SK-N-SH (cell line): ENCODE results near the gene STARD10. TPM values are rescaled to one million over a fixed set of nuclear protein-coding genes. Genes with fewer than 3 reads are reported as not detected.

Experiments used
- CTCF ChIA-PET: fragments of 300-600, 350-600 bp; formaldehyde crosslinking; extraction: SDS; loops from one replicate; lab custom pipeline; 2021; lab: Yijun Ruan, JAX
- POLR2A ChIA-PET: fragments of 350-600 bp; sonication (Branson Sonifier 250); formaldehyde crosslinking; extraction: SDS; loops from one replicate; lab custom pipeline; 2020; ENCODE audit warnings: antibody characterized with exemption, inconsistent platforms; lab: Yijun Ruan, JAX
- DNase-seq: peaks from one replicate; pipeline ENCODE4 v3.0.0; 2012
- H2AFZ ChIP-seq: fragments of 200-600 bp; sonication (generic); 2 replicates; pipeline ENCODE4 v1.8.1; 2016; ENCODE audit warnings: antibody characterized with exemption, mild to moderate bottlenecking, low read depth
- H3F3A ChIP-seq: fragments of 200-600 bp; sonication (generic); replicated peaks from 2 replicates; pipeline ENCODE3; 2016; ENCODE audit warnings: antibody characterized with exemption, mild to moderate bottlenecking; ENCODE audit not compliant: insufficient read depth
- H3K27ac ChIP-seq, 2 experiments: fragments of 200-500 bp in 1 of 2; fragments of 200-600 bp in 1 of 2; sonication (Bioruptor generic) in 1 of 2; sonication (generic), shearing (Covaris generic) in 1 of 2; 2 replicates each; pipeline versions ENCODE4 v1.5.1 to v1.6.1; 2014 to 2016; ENCODE audit warnings: low read depth in 2 of 2, inconsistent platforms in 1 of 2, low read length in 1 of 2, mild to moderate bottlenecking in 1 of 2, mixed read lengths in 1 of 2
- H3K27me3 ChIP-seq: fragments of 200-600 bp; sonication (generic), shearing (Covaris generic); 2 replicates; pipeline ENCODE4 v1.6.1; 2016; ENCODE audit warnings: mixed run types; ENCODE audit not compliant: insufficient read depth
- H3K36me3 ChIP-seq, 2 experiments: fragments of 200-500 bp in 1 of 2; fragments of 200-600 bp in 1 of 2; sonication (Bioruptor generic) in 1 of 2; sonication (generic) in 1 of 2; replicated peaks in 1 of 2; 2 replicates each; pipeline versions ENCODE3 to v1.5.1; 2014 to 2016; ENCODE audit warnings: low read length in 1 of 2, mild to moderate bottlenecking in 1 of 2; ENCODE audit not compliant: insufficient read depth in 2 of 2, control insufficient read depth in 1 of 2
- H3K4me1 ChIP-seq, 2 experiments: fragments of 200-500 bp in 1 of 2; fragments of 200-600 bp in 1 of 2; sonication (Bioruptor generic) in 1 of 2; sonication (generic), shearing (Covaris generic) in 1 of 2; 2 replicates each; pipeline versions ENCODE4 v1.5.1 to v1.6.1; 2014 to 2016; ENCODE audit warnings: low read depth in 1 of 2, low read length in 1 of 2, mixed run types in 1 of 2; ENCODE audit not compliant: insufficient read depth in 2 of 2, control insufficient read depth in 1 of 2
- H3K4me2 ChIP-seq: fragments of 200-600 bp; sonication (generic), shearing (Covaris generic); 2 replicates; pipeline ENCODE4 v1.6.1; 2017; ENCODE audit warnings: mixed run types
- H3K4me3 ChIP-seq, 2 experiments: fragments of 200-500 bp in 1 of 2; fragments of 200-600 bp in 1 of 2; sonication (Bioruptor generic) in 1 of 2; sonication (generic), shearing (Covaris generic) in 1 of 2; 2 replicates each; pipeline versions ENCODE4 v1.5.1 to v1.8.1; 2014 to 2016; ENCODE audit warnings: low read depth in 2 of 2, inconsistent platforms in 1 of 2, low read length in 1 of 2, mild to moderate bottlenecking in 1 of 2, mixed read lengths in 1 of 2, moderate library complexity in 1 of 2
- H3K79me2 ChIP-seq: fragments of 200-600 bp; sonication (generic); 2 replicates; pipeline ENCODE4 v1.8.1; 2017; ENCODE audit warnings: mild to moderate bottlenecking; ENCODE audit not compliant: insufficient read depth
- H3K9ac ChIP-seq: fragments of 200-600 bp; sonication (generic); 2 replicates; pipeline ENCODE4 v1.6.1; 2017; ENCODE audit warnings: mixed run types
- H3K9me2 ChIP-seq: fragments of 200-600 bp; sonication (generic); 2 replicates; pipeline ENCODE4 v1.6.1; 2017; ENCODE audit warnings: mixed run types
- H3K9me3 ChIP-seq: fragments of 200-600 bp; sonication (generic); 2 replicates; pipeline ENCODE4 v1.6.1; 2017; ENCODE audit warnings: mixed run types, mild to moderate bottlenecking, moderate library complexity
- H4K20me1 ChIP-seq: fragments of 200-600 bp; sonication (generic); 2 replicates; pipeline ENCODE4 v1.6.1; 2017; ENCODE audit warnings: mild to moderate bottlenecking, mixed run types; ENCODE audit not compliant: insufficient read depth
- CHD2 ChIP-seq: fragments of 150-350 bp; IDR thresholded peaks from 2 replicates; pipeline ENCODE4 v1.6.1; 2018; ENCODE audit warnings: low read length; ENCODE audit not compliant: partially characterized antibody
- CTCF ChIP-seq: fragments of 200-600 bp; sonication (generic); IDR thresholded peaks from 2 replicates; pipeline ENCODE4 v1.6.1; 2017; ENCODE audit warnings: antibody characterized with exemption, mild to moderate bottlenecking, moderate library complexity
- ELF1 ChIP-seq: IDR thresholded peaks from 2 replicates; pipeline ENCODE4 v1.4.0; 2012
- EP300 ChIP-seq, 2 experiments: IDR thresholded peaks; 2 replicates each; pipeline versions ENCODE4 v1.4.0 to v1.6.1; 2012; ENCODE audit warnings: borderline replicate concordance in 1 of 2, low read depth in 1 of 2, low read length in 1 of 2
- FOSL2 ChIP-seq: IDR thresholded peaks from 2 replicates; pipeline ENCODE4 v1.4.0; 2012; ENCODE audit warnings: low read depth, mild to moderate bottlenecking, moderate library complexity, borderline replicate concordance
- GABPA ChIP-seq: IDR thresholded peaks from 2 replicates; pipeline ENCODE4 v1.4.0; 2012; ENCODE audit warnings: low read depth, mild to moderate bottlenecking
- GATA2 ChIP-seq: sonication (generic); formaldehyde crosslinking; IDR thresholded peaks from 2 replicates; pipeline ENCODE4 v1.5.0; 2020; ENCODE audit warnings: mild to moderate bottlenecking, missing genetic modification reagents
- JUND ChIP-seq: IDR thresholded peaks from 2 replicates; pipeline ENCODE4 v1.4.0; 2012
- MAX ChIP-seq: IDR thresholded peaks from 2 replicates; pipeline ENCODE4 v1.4.0; 2012; ENCODE audit warnings: low read depth
- MEF2A ChIP-seq: IDR thresholded peaks from 2 replicates; pipeline ENCODE4 v1.4.0; 2012; ENCODE audit warnings: low read depth, borderline replicate concordance
- MXI1 ChIP-seq: IDR thresholded peaks from 2 replicates; pipeline ENCODE4 v1.6.1; 2012; ENCODE audit warnings: mild to moderate bottlenecking, low read depth, low read length, improper control_type of control experiment
- NFIC ChIP-seq: IDR thresholded peaks from 2 replicates; pipeline ENCODE4 v1.4.0; 2012; ENCODE audit warnings: borderline replicate concordance
- NRF1 ChIP-seq: IDR thresholded peaks from 2 replicates; pipeline ENCODE4 v1.6.1; 2012; ENCODE audit warnings: low read depth, mild to moderate bottlenecking, low read length
- POLR2AphosphoS5 ChIP-seq: IDR thresholded peaks from 2 replicates; pipeline ENCODE4 v1.6.1; 2012; ENCODE audit warnings: low read depth, low read length
- RCOR1 ChIP-seq: fragments of 150-350 bp; IDR thresholded peaks from 2 replicates; pipeline ENCODE4 v1.6.1; 2017; ENCODE audit warnings: antibody characterized with exemption, low read length
- REST ChIP-seq: IDR thresholded peaks from 2 replicates; pipeline ENCODE4 v1.6.1; 2012; ENCODE audit warnings: mild to moderate bottlenecking, low read depth, low read length, moderate library complexity
- RFX5 ChIP-seq: IDR thresholded peaks from 2 replicates; pipeline ENCODE4 v1.6.1; 2012; ENCODE audit warnings: mild to moderate bottlenecking, improper control_type of control experiment, low read length
- RXRA ChIP-seq: IDR thresholded peaks from 2 replicates; pipeline ENCODE4 v1.4.0; 2012; ENCODE audit warnings: low read depth, mild to moderate bottlenecking, borderline replicate concordance
- SIN3A ChIP-seq: IDR thresholded peaks from 2 replicates; pipeline ENCODE4 v1.6.1; 2012; ENCODE audit warnings: low read depth, mild to moderate bottlenecking, low read length, moderate library complexity, borderline replicate concordance
- SMC3 ChIP-seq: IDR thresholded peaks from 2 replicates; pipeline ENCODE4 v1.6.1; 2012; ENCODE audit warnings: low read depth, low read length, improper control_type of control experiment
- TAF1 ChIP-seq: IDR thresholded peaks from 2 replicates; pipeline ENCODE4 v1.6.1; 2012; ENCODE audit warnings: low read depth, mild to moderate bottlenecking, low read length, moderate library complexity, borderline replicate concordance
- TCF12 ChIP-seq: IDR thresholded peaks from 2 replicates; pipeline ENCODE4 v1.4.0; 2012
- USF1 ChIP-seq: IDR thresholded peaks from 2 replicates; pipeline ENCODE4 v1.4.0; 2012; ENCODE audit warnings: low read depth, borderline replicate concordance
- YY1 ChIP-seq: IDR thresholded peaks from 2 replicates; pipeline ENCODE4 v1.4.0; 2012; ENCODE audit warnings: low read depth, mild to moderate bottlenecking
- ZBTB33 ChIP-seq: IDR thresholded peaks from 2 replicates; pipeline ENCODE4 v1.4.0; 2012; ENCODE audit warnings: low read depth, borderline replicate concordance
- WGBS: methylation state at CpG from one replicate; pipeline ENCODE4 v1.1.6; 2017; ENCODE audit warnings: low lambda C conversion rate; 5-methylcytosine and 5-hydroxymethylcytosine counted together
- polyA plus RNA-seq, 3 experiments: library from polyadenylated mRNA; depleted of rRNA; stranded (reverse); fragments of >200 nt; gene quantifications; 2 replicates each; pipeline ENCODE4 v1.2.3, GENCODE V29; 2012

STARD10 gene
- polyA plus RNA-seq, 1 of the 3 experiments (the other 2 are of a cell fraction), result 47.7 TPM

GRCh38 chr11:72813740-72814285 is 20.0 kb upstream of the STARD10 start:
- peak overlapping the region; percentile 89 for H2AFZ ChIP-seq
- CTCF ChIA-PET, result interaction anchor here (0.8 to 5.4 kb wide), 13 partner anchors 9 to 486 kb away, joined by 3 to 33 read pairs (median 5); partner anchors contain the start of gene STARD10
- no peaks in the 10 kb centered on the region for H3K9me3 ChIP-seq
- no peak for TF ChIP-seq FOSL2
- peak; percentile 77 for TF ChIP-seq POLR2AphosphoS5
- no peak for TF ChIP-seq RCOR1
- no peak for TF ChIP-seq RFX5
- TF ChIP-seq YY1, result no peak
- no peak for TF ChIP-seq CHD2
- TF ChIP-seq TCF12, result no peak
- no peak for TF ChIP-seq MEF2A
- TF ChIP-seq NRF1, result no peak
- peak; percentile 67 for TF ChIP-seq TAF1
- peak; percentile 96 for TF ChIP-seq MAX
- TF ChIP-seq ELF1, result no peak
- no peak for TF ChIP-seq GABPA
- no peak for TF ChIP-seq SIN3A
- no peak for TF ChIP-seq REST
- no peak for TF ChIP-seq CTCF
- no peak for TF ChIP-seq RXRA
- TF ChIP-seq JUND, result no peak; the same call in 1 of the 2 replicates
- no peak for TF ChIP-seq NFIC
- TF ChIP-seq SMC3, result no peak; the same call in 1 of the 2 replicates
- TF ChIP-seq ZBTB33, result no peak
- no peak; a peak in 1 of 4 replicates for TF ChIP-seq EP300 (IDR thresholded peaks at IDR 0.05; ENCODE audit: borderline replicate concordance in 1 of 2, low read depth in 1 of 2, low read length in 1 of 2)
- no peak for TF ChIP-seq GATA2
- no peak for TF ChIP-seq USF1
- TF ChIP-seq MXI1, result peak; percentile 63
- no peaks in the 10 kb centered on the region for H3K9me2 ChIP-seq
- H3K9ac ChIP-seq, result peak overlapping the region; percentile 97
- peaks cover 8 to 33% of the 10 kb centered on the region in 2 experiments; a peak in 2 of 4 replicates for H3K4me1 ChIP-seq
- POLR2A ChIA-PET, result interaction anchor here (1.0 to 1.4 kb wide), 2 partner anchors 20 to 88 kb away, joined by 5 read pairs; partner anchors contain the start of gene STARD10
- 0% methylated on average over 22 of the region's 47 CpGs for WGBS
- no peaks in the 10 kb centered on the region for H3K27me3 ChIP-seq
- no peaks in the 10 kb centered on the region for H4K20me1 ChIP-seq
- H3K27ac ChIP-seq, result peak overlapping the region; percentile 91 to 96
- peak overlapping the region; percentile 97 for H3K4me2 ChIP-seq
- peak; percentile 91 for DNase-seq
- peaks cover 25% of the 10 kb centered on the region; the same call in 1 of the 2 replicates for H3K79me2 ChIP-seq
- H3K36me3 ChIP-seq, result no peaks in the 10 kb centered on the region
- H3F3A ChIP-seq, result no peaks in the 10 kb centered on the region
- peak overlapping the region; percentile 83 to 92 for H3K4me3 ChIP-seq
